Measurements from ENCODE around the gene RXFP1.

RXFP1 gene

DNA sequence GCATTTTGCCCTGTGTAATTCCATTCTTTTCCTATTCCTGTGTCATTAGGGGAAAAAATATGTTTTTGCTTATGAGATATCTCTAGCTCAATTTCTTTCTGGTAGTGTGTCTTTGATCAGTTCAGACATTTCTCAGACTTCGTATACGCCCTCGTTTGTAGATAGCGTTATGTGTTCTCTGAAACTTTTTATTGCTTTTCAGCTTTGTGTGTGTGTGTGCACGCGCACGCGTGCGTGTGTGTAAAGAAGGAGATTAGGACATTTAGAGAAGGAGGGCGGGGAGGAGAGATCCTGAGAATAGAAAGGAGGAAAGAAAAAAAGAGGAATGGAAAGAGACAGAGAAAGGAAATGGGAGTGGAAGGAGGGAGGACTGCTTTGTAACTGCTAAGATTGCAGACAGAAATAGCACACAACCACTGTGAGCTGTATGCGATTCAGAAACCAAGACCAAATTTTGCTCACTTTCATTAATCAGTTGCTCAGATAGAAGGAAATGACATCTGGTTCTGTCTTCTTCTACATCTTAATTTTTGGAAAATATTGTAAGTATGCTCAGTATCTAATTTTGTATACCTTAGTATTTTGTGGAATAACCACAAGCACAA, at the start of gene RXFP1:
TSS of gene RXFP1 (plus strand) at position 399 of the 605 bp plus-strand sequence. CDS start at position 494, 95 bp downstream.
- no peak for DNase-seq

GRCh38 chr4:158481811-158482210, 39.9 kb upstream of the RXFP1 start:
- DNase-seq, result no peak

- DNase-seq, result no peak
Observed at GRCh38 chr4:158484173-158484885, 37.4 kb upstream of the RXFP1 start.

GRCh38 chr4:158490629-158491028, 31.1 kb upstream of the RXFP1 start:
- no peak for DNase-seq

- DNase-seq, result no peak
Observed at GRCh38 chr4:158492391-158492790, 29.3 kb upstream of the RXFP1 start.

DNA sequence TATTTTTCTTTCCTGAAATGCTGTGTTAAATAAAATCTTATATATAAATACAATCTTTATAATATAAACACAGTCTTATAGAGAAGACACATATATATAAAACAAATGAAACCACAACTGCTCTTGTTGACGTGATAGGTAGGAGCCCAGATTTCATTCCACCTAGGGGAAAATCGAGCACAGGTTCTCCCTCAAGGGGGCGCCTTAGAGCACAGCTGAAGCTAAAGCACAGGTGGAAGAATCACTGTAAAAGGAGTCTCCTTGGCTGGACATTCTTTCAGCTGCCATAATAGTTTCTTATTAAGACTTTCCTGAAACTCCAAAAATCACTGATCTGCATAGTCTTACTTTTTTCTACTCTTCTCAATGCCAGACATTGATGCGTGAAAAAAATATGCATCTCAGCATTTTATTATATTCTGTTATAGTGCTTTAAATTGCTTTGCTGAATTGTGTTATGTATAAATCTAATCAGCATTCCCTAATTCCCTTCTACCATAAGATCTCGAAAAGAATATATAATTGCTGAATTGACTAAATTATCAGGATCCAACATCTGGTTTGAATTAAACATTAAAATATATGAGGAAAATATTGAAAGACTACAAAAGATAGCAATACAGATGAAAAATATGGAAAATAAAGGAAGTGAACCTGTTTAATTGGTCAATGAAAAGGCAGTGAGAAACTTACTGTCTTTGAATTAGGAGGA, 25.5 kb upstream of the RXFP1 start:
- DNase-seq, result peak; percentile 6

- DNase-seq, result no peak
Observed at GRCh38 chr4:158500054-158500453, 21.6 kb upstream of the RXFP1 start.

DNA sequence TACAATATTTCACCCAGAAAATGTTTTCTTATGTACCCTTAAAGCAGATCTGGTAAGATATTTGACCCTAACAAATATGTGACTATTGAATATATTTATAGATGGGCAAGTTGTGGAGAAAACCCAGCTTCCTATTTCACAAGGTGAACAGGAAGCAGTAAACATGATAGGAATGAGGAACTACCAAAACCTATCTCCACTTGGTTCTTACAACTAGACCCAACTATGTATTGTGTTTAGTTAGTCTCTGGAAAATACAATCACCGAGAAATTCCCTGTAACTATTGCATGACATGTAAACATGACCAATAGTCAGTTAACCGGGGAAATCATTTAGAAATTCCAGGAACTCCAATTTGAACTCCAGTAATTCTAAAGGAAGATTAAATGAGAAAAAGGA, 8.4 kb upstream of the RXFP1 start:
- DNase-seq, result no peak

DNA sequence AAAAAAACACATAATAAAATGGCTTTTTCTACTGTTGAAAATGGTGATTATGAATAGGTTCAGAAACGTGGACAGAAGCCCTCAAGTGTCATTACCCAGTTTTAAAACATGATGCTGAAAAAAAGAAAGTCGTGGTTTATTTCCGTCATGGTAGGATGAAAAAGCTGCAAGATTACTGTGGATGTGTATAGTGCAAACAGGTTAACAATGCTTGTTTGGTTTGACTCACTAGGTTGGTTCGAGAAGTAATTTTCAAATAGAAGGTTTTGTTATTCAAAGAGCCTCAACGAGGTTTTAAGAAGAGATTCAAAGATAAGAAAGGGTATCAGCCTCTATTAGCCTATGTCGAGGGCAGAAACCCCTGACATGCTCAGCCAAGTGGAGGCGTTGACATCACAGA, 2.5 kb upstream of the RXFP1 start:
- DNase-seq, result peak; percentile 12

- no peak for DNase-seq
Observed at GRCh38 chr4:158523990-158524535, 2.4 kb downstream of the RXFP1 start.

GRCh38 chr4:158527516-158527915, 5.8 kb downstream of the RXFP1 start:
- DNase-seq, result no peak

- no peak for DNase-seq
Observed at GRCh38 chr4:158529505-158529904, 7.8 kb downstream of the RXFP1 start.

GRCh38 chr4:158530381-158530780, 8.7 kb downstream of the RXFP1 start:
- DNase-seq, result no peak

- DNase-seq, result no peak
Observed at GRCh38 chr4:158530898-158531297, 9.2 kb downstream of the RXFP1 start.

GRCh38 chr4:158532556-158533231, 11.0 kb downstream of the RXFP1 start:
- DNase-seq, result no peak

DNA sequence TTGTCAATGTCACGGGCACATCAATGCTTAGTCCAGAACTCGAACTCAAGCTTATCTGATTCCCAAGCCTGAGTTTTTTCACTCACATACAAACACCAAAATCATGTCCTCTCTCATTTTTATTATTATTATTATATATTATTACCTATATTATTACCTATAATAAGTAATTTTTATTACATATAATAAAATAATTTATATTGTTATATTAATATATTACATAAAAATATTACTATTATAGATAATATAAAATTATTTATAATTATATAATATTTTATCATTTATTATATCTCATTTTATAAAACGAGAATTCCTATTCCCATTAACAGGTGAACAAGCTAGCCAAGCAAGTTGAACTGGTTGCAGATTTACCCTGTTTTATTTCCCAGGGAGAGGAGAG, 13.0 kb downstream of the RXFP1 start:
- DNase-seq, result no peak

- DNase-seq, result no peak
Observed at GRCh38 chr4:158535130-158535614, 13.5 kb downstream of the RXFP1 start.

DNA sequence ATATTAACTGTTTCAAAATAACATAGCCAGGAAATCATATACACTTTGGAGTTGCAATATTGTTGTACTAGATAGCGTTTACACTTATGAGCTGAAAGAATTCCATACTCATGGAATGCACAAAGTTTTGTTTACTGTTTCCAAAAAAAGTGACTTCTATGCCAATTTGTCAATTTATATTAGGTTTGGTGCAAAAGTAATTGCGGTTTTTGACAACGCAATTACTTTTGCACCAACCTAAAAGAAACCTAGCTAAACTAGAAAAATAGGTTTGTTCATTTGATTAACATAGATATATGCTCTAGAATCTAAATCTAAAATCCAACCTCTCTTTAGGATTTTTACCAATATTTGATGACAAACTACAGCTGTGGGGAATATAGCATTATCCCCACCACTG, 15.2 kb downstream of the RXFP1 start:
- DNase-seq, result no peak

- DNase-seq, result no peak
Observed at GRCh38 chr4:158538176-158538575, 16.5 kb downstream of the RXFP1 start.

DNA sequence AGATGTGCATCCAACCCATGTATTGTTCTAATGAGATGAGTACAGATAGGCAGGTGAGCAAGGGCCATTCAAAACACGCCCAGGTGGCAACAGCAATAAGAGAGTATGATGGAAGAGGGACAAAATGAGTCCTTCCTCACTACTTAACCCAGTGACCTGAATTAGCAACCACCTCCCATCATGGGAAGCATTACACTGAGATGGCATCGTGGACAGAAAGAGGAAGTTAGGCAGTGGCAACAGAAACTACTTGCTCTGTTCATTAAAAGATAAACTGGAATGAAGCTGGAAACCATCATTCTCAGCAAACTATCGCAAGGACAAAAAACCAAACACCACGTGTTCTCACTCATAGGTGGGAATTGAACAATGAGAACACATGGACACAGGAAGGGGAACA, 17.2 kb downstream of the RXFP1 start:
- no peak for DNase-seq

- DNase-seq, result no peak
Observed at GRCh38 chr4:158540125-158540907, 18.6 kb downstream of the RXFP1 start.

DNA sequence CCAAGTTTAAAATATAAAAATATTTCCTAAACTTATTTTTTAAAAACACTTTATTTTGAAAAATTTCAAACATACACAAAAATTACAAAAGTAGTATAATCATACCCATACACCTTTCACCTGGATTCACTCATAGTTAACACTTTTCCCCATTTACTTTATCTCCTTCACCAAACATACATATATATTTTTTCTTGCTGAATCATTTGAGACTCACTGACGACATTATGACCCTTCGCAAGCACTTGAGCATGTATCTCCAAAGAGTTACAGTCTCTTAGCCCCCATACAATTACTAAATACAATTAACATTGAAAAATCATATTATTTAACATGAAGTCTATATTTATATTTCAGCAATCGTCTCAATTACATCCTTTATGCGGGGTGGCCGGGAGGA, 19.8 kb downstream of the RXFP1 start:
- no peak for DNase-seq

Measured in NCI-H345 (cell line).